ENCODE data around the gene LMTK2. TPM values are rescaled to one million over a fixed set of nuclear protein-coding genes. Genes with fewer than 3 reads are reported as not detected.

LMTK2 gene
- total RNA-seq, 4 donors from 2014 or later, result 10.4 to 14.4 (median 12.3) TPM

DNA sequence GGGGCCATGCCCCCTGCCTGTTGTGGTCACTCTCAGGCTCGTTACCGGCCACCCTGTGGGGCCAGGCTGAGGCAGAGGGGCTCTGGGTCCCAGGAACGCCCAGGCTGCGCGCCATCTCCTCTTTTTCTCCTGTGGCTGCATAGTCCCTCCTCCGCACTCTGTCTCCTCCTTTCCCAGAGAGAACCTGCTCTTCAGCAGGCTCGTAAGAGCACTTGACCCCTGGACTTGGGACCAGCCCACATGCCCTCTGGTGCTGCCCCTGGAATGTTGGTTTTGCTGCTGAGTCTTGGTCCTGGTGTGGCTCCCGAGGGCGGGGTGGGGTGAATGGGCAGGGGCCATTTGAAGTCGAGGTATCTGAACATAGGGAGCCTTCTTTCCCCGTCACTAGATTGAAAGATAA lies 98.0 kb downstream of the LMTK2 start:
- H3K36me3 ChIP-seq, result peaks cover 0 to 63% (median 0%) of the 10 kb centered on the region in 3 donors
- H3K27me3 ChIP-seq, result no peaks in the 10 kb centered on the region
- H3K27ac ChIP-seq, result no peak overlapping the region
- WGBS, 2 donors, result 85 to 88% methylated on average over 11 of the region's 11 CpGs
- no peaks in the 10 kb centered on the region for H3K4me1 ChIP-seq
- no peak overlapping the region for H3K4me3 ChIP-seq
- TF ChIP-seq POLR2A (IDR thresholded peaks at IDR 0.05) (no peak), EP300 (IDR thresholded peaks at IDR 0.05) (no peak)
- TF ChIP-seq, protein P1, sequence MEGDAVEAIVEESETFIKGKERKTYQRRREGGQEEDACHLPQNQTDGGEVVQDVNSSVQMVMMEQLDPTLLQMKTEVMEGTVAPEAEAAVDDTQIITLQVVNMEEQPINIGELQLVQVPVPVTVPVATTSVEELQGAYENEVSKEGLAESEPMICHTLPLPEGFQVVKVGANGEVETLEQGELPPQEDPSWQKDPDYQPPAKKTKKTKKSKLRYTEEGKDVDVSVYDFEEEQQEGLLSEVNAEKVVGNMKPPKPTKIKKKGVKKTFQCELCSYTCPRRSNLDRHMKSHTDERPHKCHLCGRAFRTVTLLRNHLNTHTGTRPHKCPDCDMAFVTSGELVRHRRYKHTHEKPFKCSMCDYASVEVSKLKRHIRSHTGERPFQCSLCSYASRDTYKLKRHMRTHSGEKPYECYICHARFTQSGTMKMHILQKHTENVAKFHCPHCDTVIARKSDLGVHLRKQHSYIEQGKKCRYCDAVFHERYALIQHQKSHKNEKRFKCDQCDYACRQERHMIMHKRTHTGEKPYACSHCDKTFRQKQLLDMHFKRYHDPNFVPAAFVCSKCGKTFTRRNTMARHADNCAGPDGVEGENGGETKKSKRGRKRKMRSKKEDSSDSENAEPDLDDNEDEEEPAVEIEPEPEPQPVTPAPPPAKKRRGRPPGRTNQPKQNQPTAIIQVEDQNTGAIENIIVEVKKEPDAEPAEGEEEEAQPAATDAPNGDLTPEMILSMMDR (IDR thresholded peaks at IDR 0.05), result no peak
- no peaks in the 10 kb centered on the region for H3K9me3 ChIP-seq
- no peak for DNase-seq (ENCODE audit: low spot score in 2 of 2)

DNA sequence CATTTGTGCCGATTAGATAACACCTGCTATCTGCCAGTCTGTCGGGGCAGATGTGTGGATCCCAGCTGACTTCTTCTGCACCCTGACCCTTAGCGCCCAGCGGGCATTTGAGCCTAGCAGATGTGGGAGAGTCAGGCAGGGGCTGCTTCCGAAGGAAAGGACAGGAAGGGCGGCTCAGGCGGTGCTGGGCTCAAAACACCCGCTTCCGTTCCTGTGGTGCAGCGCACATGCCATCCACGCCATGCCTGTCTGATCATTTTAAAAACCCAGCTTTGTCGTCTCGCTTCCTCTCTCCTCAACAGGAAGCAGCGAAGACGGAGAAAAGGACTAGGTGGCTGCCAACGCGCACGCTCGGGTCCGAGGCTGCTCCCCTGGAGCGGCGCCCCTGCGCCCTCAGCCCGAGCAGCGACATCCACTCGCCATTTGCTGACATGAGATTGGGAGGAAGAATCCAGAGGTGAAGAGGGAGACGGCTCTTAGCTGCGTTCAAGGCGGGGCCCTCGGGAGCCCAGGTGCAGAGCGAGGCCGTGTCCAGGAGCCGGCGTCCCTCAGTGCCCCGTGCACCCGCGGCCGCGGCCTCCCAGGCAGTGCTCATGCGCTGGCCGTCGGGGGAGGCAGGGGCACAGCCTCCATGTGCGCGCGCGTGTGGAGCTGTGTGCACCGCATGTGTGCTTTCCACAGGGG lies 98.6 kb downstream of the LMTK2 start:
- peaks cover 0 to under 1% (median 0%) of the 10 kb centered on the region in 4 donors for H3K4me1 ChIP-seq
- WGBS, 2 donors, result 95% methylated on average over 45 to 47 of the region's 47 CpGs
- no peaks in the 10 kb centered on the region for H3K9me3 ChIP-seq
- no peaks in the 10 kb centered on the region for H3K27me3 ChIP-seq
- no peak for DNase-seq (ENCODE audit: low spot score in 2 of 2)
- H3K4me3 ChIP-seq, result no peak overlapping the region
- H3K36me3 ChIP-seq, result peaks cover 0 to 65% (median 0%) of the 10 kb centered on the region in 3 donors
- TF ChIP-seq EP300 (IDR thresholded peaks at IDR 0.05) (no peak), POLR2A (IDR thresholded peaks at IDR 0.05) (no peak)
- TF ChIP-seq, protein P1 (IDR thresholded peaks at IDR 0.05), result no peak
- H3K27ac ChIP-seq, result no peak overlapping the region

DNA sequence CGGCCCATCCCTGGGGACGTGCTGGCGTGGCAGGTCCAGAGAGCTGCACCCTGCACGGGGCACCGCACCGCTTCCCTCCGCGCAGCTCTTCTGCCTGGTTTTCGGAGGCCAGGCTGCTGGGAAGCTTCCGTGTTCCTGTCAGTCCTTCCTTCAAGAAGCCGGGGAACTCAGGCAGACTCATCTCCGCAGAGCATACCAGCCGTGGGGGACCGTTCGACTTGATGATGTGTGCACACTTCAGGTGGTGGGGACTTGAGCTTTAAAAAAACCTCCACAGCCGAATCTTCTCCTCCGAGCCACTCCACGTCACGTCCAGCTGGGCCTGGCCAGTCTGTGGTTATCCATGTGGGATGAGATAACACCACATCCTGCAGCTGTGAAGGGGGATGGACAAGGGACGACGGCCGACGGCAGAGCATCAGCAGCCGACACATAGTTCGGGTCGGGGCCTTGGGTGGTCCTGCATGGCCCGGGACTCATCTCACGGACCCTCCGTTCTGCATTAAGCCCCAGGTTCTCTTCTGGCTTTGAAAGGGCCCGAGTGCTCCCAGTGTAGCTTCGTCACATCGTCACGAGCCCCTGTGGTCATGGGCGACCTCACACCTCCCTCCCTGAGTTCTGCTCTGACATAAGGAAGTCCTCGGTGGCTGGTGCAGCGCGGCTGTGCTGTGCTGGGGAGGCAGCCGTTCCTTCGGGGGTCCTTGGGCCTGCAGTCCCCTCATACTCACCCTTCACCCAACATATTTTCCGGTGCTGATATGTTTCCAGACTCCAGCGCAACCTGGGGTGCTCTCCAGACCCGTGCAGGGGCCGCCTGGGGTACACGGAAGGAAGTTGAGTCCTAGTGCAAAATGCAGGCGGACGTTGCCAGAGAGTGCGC lies 100.0 kb downstream of the LMTK2 start:
- TF ChIP-seq, protein P1 (IDR thresholded peaks at IDR 0.05), result no peak
- TF ChIP-seq EP300 (IDR thresholded peaks at IDR 0.05) (no peak), POLR2A (IDR thresholded peaks at IDR 0.05) (no peak)
- Histone ChIP-seq H3K9me3 (no peaks in the 10 kb centered on the region), H3K27ac (no peak overlapping the region), H3K4me1 (peaks cover 0 to 15% (median 0%) of the 10 kb centered on the region in 4 donors), H3K27me3 (peaks cover 0 to 8% of the 10 kb centered on the region in 2 donors), H3K36me3 (peaks cover 0 to 65% (median 0%) of the 10 kb centered on the region in 3 donors), H3K4me3 (no peak overlapping the region)
- no peak for DNase-seq (ENCODE audit: low spot score in 2 of 2)
- 90 to 93% methylated on average over 44 to 47 of the region's 47 CpGs for WGBS, 2 donors

DNA sequence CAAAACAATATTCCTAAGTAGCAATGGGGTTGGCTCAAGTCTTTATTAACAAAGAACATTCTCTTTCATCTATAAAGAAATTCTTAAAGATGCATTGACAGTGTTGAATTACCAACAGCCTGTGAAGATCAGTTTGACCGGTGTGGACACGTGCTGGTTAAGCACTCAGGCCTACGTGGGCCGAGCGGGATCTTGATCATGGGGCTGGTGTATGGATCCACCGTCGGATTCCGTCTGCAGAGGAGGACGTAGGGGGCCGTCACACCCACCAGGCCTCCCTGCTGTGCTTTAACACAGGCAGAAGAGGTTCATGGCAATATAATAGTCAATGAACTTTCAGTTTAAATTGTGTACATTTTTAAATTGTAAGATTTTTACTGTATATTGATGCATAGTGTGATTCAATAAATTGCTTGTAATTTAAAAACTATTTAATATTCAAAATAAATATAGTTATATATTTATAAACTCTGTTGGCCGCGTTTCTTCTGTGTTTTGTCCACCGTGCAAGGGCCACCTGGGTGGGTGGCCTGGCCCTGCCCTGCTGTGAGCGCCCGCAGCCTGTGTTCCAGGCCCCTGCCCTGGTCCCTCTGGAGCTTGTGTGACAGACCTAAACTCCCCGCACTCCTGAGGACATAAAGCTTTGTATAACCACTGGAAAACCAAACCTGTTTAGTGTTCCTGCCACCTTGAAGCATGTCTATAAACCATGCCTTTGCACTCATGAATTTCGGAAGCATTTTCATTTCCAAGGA lies 102.7 kb downstream of the LMTK2 start:
- WGBS, 2 donors, result 88 to 89% methylated on average over 17 of the region's 17 CpGs
- peaks cover 0 to 10% of the 10 kb centered on the region in 2 donors for H3K27me3 ChIP-seq

More for the DNA sequence above, 102.7 kb downstream of the LMTK2 start:
- DNase-seq (ENCODE audit: low spot score in 2 of 2), result peak in 1 of 2 donors; percentile 11
- Histone ChIP-seq H3K4me3 (no peak overlapping the region), H3K9me3 (no peaks in the 10 kb centered on the region), H3K4me1 (peaks cover 0 to 21% (median 0%) of the 10 kb centered on the region in 4 donors), H3K27ac (no peak overlapping the region), H3K36me3 (peaks cover 0 to 47% (median 0%) of the 10 kb centered on the region in 3 donors)
- TF ChIP-seq POLR2A (IDR thresholded peaks at IDR 0.05), result no peak
- no peak for TF ChIP-seq EP300 (IDR thresholded peaks at IDR 0.05)
- TF ChIP-seq, protein P1 (IDR thresholded peaks at IDR 0.05), result no peak
